Type B pancreatic cell (in vitro differentiated cells): ENCODE results near the gene CD40LG. TPM values are rescaled to one million over a fixed set of nuclear protein-coding genes. Genes with fewer than 3 reads are reported as not detected.

ENCODE experiments used
- DNase-seq: peaks from one replicate; pipeline ENCODE4 v3.0.0; 2021; ENCODE audit warnings: mixed read lengths; ENCODE audit not compliant: unreplicated experiment; ENCODE audit errors: extremely low spot score
- H3K27ac Mint-ChIP-seq: 2 replicates; pipeline ENCODE4 v1.8.0; 2021; ENCODE audit warnings: mild to moderate bottlenecking, mixed read lengths
- H3K27me3 Mint-ChIP-seq: 2 replicates; pipeline ENCODE4 v1.8.0; 2021; ENCODE audit warnings: mixed read lengths
- H3K36me3 Mint-ChIP-seq: 2 replicates; pipeline ENCODE4 v1.8.0; 2021; ENCODE audit warnings: mixed read lengths
- H3K4me1 Mint-ChIP-seq: one replicate; pipeline ENCODE4 v1.8.0; 2021; ENCODE audit warnings: mixed read lengths; ENCODE audit not compliant: unreplicated experiment
- H3K4me3 Mint-ChIP-seq: 2 replicates; pipeline ENCODE4 v1.8.0; 2021; ENCODE audit warnings: mild to moderate bottlenecking, mixed read lengths
- H3K9me3 Mint-ChIP-seq: 2 replicates; pipeline ENCODE4 v1.8.0; 2021; ENCODE audit warnings: mixed read lengths
- total RNA-seq: library from RNA; stranded (reverse); gene quantifications from 2 replicates; pipeline ENCODE4 v1.2.1, GENCODE V29; 2021; ENCODE audit warnings: low replicate concordance
- TF ChIP-seq, protein P1 (sequence below): fragments of 200-600 bp; sonication (generic); conservative IDR thresholded peaks from 2 replicates; pipeline ENCODE4 v1.5.0; 2021; ENCODE audit warnings: antibody characterized with exemption, mild to moderate bottlenecking

The CD40LG gene
- total RNA-seq, 1 donor from 2014 or later = not detected

DNA sequence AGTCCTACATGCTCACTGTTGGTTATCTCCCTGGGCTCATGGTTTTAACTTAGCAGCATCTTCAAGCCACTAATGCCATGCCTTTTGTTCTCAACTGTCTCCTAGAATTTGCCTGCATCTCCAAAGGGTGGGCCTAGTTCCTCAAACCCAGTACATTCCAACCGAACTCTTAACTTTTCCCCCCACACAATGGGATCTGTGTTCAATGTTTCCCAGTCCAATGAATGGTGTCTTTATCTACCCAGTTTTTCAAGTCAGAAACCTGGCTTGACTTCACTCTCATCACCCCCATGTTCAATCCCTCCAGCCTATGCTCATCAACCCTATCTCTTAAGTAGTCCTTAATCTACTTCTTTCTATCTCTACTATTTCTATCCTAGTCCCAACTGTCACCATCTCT, 12.9 kb downstream of the CD40LG start:
- Mint-ChIP-seq H3K36me3 (no peaks in the 10 kb centered on the region), H3K4me3 (no peak overlapping the region), H3K4me1 (no peaks in the 10 kb centered on the region), H3K27ac (no peak overlapping the region), H3K27me3 (no peaks in the 10 kb centered on the region), H3K9me3 (peaks cover 9% of the 10 kb centered on the region)
- TF ChIP-seq, protein P1, sequence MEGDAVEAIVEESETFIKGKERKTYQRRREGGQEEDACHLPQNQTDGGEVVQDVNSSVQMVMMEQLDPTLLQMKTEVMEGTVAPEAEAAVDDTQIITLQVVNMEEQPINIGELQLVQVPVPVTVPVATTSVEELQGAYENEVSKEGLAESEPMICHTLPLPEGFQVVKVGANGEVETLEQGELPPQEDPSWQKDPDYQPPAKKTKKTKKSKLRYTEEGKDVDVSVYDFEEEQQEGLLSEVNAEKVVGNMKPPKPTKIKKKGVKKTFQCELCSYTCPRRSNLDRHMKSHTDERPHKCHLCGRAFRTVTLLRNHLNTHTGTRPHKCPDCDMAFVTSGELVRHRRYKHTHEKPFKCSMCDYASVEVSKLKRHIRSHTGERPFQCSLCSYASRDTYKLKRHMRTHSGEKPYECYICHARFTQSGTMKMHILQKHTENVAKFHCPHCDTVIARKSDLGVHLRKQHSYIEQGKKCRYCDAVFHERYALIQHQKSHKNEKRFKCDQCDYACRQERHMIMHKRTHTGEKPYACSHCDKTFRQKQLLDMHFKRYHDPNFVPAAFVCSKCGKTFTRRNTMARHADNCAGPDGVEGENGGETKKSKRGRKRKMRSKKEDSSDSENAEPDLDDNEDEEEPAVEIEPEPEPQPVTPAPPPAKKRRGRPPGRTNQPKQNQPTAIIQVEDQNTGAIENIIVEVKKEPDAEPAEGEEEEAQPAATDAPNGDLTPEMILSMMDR = no peak
- DNase-seq = no peak

DNA sequence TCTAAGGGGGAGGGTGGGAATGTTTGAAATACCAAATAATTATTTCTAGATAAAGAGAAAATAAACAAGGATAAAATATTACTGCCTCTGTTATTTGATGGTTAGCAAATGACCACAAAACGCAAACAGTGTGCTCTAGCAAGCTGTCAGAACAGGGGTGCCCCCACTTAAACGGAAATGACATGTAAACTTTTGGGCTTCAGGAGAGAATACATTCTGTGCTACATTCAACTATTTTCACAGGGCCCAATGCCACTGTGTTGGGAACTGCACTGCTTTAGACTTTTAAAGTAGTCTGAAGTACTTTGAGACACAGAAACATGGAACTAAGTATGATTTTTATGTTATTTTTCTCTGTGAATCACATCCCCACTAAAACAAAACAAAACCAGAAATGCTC, 14.1 kb downstream of the CD40LG start:
- H3K27ac Mint-ChIP-seq = no peak overlapping the region
- TF ChIP-seq, protein P1 = no peak
- peaks cover 9% of the 10 kb centered on the region for H3K9me3 Mint-ChIP-seq
- H3K4me3 Mint-ChIP-seq = no peak overlapping the region
- no peaks in the 10 kb centered on the region for H3K4me1 Mint-ChIP-seq
- DNase-seq = no peak
- H3K27me3 Mint-ChIP-seq = no peaks in the 10 kb centered on the region
- no peaks in the 10 kb centered on the region for H3K36me3 Mint-ChIP-seq

DNA sequence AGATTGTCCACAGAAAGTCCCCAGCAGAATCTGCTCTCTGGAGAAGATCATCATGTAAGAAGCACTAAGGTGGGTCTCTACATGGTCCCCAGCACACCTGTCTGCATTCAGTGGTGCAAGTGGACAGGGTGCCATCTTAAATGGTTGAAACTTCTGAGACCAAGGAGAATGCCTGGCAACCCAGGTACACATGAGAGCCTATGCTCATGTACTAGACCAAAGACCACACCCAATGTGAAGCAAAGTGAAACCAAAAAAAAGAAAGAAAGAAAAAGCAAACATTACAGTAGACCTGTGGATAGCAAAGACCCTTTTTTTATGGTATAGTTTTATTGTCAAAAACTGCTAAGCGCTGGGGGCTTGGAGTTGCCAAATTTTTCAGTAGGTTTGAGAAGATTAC, 15.0 kb downstream of the CD40LG start:
- H3K4me3 Mint-ChIP-seq = no peak overlapping the region
- H3K9me3 Mint-ChIP-seq = peaks cover 9% of the 10 kb centered on the region
- no peaks in the 10 kb centered on the region for H3K36me3 Mint-ChIP-seq
- TF ChIP-seq, protein P1 = no peak
- no peak for DNase-seq
- no peaks in the 10 kb centered on the region for H3K4me1 Mint-ChIP-seq
- no peak overlapping the region for H3K27ac Mint-ChIP-seq
- no peaks in the 10 kb centered on the region for H3K27me3 Mint-ChIP-seq

DNA sequence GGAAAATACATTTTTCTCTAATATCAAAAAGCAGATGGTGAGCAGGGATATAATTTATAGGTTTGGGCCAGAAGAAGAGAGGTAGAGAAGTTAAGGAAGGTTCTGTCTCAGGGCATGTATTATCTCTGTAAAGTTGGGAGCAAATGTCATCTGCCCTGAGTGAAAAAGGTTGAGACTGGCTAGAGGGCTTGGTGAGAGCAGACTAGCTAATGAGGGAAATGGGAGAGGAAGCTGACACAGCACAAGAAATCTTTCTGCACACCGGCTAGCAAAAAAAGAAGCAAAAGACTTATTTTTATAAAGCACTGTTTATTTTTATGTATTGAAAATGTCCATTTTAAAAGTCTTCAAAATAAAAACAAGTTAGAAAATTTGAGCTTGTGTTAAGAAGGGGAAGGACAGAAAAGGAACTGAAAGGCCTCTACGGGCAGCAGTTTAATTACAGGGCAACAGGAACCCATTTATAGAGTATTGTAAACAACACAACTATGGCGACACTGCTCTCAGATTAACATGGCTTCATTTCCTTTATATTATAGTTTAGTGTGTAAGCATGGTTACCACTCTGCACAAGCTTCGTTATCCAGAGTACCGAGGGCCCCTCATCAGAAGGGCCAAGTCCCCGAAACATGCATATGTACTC, 17.4 kb downstream of the CD40LG start:
- no peak overlapping the region for H3K4me3 Mint-ChIP-seq
- no peaks in the 10 kb centered on the region for H3K36me3 Mint-ChIP-seq
- H3K9me3 Mint-ChIP-seq = peaks cover 9% of the 10 kb centered on the region
- no peak for DNase-seq
- H3K27me3 Mint-ChIP-seq = no peaks in the 10 kb centered on the region
- no peak overlapping the region for H3K27ac Mint-ChIP-seq
- H3K4me1 Mint-ChIP-seq = no peaks in the 10 kb centered on the region
- TF ChIP-seq, protein P1 = no peak

DNA sequence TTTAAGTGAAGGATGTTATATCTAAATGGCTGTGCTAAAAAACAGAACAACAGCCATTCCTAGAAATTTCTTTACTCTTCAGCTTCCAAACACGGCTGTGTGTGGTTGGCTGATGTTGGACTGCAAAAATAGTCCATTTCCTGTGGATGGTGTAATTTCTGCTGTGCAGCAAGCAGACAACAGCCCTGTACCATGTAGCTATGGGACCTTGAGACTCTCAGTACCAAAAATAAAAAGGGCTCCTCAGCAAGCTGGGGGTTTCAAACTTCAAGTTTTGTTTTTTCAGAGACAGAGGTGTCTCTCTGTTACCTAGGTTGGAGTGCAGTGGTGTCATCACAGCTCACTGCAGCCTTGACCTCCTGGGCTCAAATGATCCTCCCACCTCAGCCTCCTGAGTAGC, 18.1 kb downstream of the CD40LG start:
- no peaks in the 10 kb centered on the region for H3K4me1 Mint-ChIP-seq
- no peaks in the 10 kb centered on the region for H3K27me3 Mint-ChIP-seq
- H3K9me3 Mint-ChIP-seq = peaks cover 9% of the 10 kb centered on the region
- DNase-seq = no peak
- H3K36me3 Mint-ChIP-seq = no peaks in the 10 kb centered on the region
- no peak overlapping the region for H3K4me3 Mint-ChIP-seq
- no peak overlapping the region for H3K27ac Mint-ChIP-seq
- TF ChIP-seq, protein P1 = no peak
